Glutamatergic neuron (in vitro differentiated cells): ENCODE results near the gene ZAP70. TPM values are rescaled to one million over a fixed set of nuclear protein-coding genes. Genes with fewer than 3 reads are reported as not detected.

Experiments used
- DNase-seq: peaks from one replicate; pipeline ENCODE4 v3.0.0; 2022
- H3K27ac Mint-ChIP-seq: one replicate; pipeline ENCODE4 v1.8.0; 2020; ENCODE audit warnings: mild to moderate bottlenecking, mixed read lengths, inconsistent platforms; ENCODE audit not compliant: unreplicated experiment
- H3K27me3 Mint-ChIP-seq: one replicate; pipeline ENCODE4 v1.8.0; 2020; ENCODE audit warnings: mild to moderate bottlenecking, moderate library complexity, mixed read lengths, inconsistent platforms; ENCODE audit not compliant: unreplicated experiment
- H3K36me3 Mint-ChIP-seq: one replicate; pipeline ENCODE4 v1.8.0; 2020; ENCODE audit warnings: mild to moderate bottlenecking, mixed read lengths, inconsistent platforms; ENCODE audit not compliant: unreplicated experiment
- H3K4me1 Mint-ChIP-seq: one replicate; pipeline ENCODE4 v1.8.0; 2020; ENCODE audit warnings: mild to moderate bottlenecking, low read depth, mixed read lengths, inconsistent platforms; ENCODE audit not compliant: unreplicated experiment
- H3K4me3 Mint-ChIP-seq: one replicate; pipeline ENCODE4 v1.8.0; 2020; ENCODE audit warnings: mild to moderate bottlenecking, mixed read lengths, inconsistent platforms; ENCODE audit not compliant: unreplicated experiment
- H3K9me3 Mint-ChIP-seq: one replicate; pipeline ENCODE4 v1.8.0; 2020; ENCODE audit warnings: mild to moderate bottlenecking, moderate library complexity, mixed read lengths, inconsistent platforms; ENCODE audit not compliant: unreplicated experiment
- total RNA-seq: library from RNA; stranded (reverse); fragmentation: NEBNext Ultra II Directional; extraction: Animal tissue kit (Norgen Biotek cat#: 25700); gene quantifications from one replicate; pipeline ENCODE4 v1.2.1, GENCODE V29; 2021; ENCODE audit not compliant: unreplicated experiment
- TF ChIP-seq, protein P1 (sequence below): fragments of 200-600 bp; sonication (generic); IDR thresholded peaks from one replicate; pipeline ENCODE4 v1.5.0; 2021; ENCODE audit not compliant: partially characterized antibody, unreplicated experiment

The ZAP70 gene
- total RNA-seq, 1 donor from 2014 or later: 1.3 TPM

DNA sequence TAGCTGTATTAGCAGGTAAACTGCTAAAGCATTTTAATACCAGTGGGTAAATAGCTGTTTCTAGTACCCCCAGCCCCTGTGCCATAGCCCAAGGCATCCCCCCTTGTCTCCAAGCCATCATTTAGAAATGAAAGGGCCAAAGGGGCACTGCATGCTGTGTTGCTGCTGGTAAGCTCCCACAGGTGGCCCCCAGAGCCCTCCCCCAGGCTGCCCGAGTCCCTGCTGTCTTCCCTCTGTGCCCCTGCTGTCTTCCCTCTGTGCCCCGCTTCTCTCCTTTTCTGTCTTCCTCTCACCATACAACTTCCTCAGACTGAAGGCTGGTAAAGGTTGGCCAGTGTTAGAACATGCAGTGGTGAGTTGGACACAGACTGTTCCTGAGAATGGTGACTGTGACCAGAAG lies 42.1 kb downstream of the ZAP70 start:
- Mint-ChIP-seq H3K4me3 (no peak overlapping the region), H3K9me3 (no peaks in the 10 kb centered on the region), H3K27ac (no peak overlapping the region), H3K27me3 (peaks cover 6% of the 10 kb centered on the region), H3K36me3 (no peaks in the 10 kb centered on the region), H3K4me1 (peaks cover 3% of the 10 kb centered on the region)
- TF ChIP-seq, protein P1, sequence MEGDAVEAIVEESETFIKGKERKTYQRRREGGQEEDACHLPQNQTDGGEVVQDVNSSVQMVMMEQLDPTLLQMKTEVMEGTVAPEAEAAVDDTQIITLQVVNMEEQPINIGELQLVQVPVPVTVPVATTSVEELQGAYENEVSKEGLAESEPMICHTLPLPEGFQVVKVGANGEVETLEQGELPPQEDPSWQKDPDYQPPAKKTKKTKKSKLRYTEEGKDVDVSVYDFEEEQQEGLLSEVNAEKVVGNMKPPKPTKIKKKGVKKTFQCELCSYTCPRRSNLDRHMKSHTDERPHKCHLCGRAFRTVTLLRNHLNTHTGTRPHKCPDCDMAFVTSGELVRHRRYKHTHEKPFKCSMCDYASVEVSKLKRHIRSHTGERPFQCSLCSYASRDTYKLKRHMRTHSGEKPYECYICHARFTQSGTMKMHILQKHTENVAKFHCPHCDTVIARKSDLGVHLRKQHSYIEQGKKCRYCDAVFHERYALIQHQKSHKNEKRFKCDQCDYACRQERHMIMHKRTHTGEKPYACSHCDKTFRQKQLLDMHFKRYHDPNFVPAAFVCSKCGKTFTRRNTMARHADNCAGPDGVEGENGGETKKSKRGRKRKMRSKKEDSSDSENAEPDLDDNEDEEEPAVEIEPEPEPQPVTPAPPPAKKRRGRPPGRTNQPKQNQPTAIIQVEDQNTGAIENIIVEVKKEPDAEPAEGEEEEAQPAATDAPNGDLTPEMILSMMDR: no peak
- no peak for DNase-seq

DNA sequence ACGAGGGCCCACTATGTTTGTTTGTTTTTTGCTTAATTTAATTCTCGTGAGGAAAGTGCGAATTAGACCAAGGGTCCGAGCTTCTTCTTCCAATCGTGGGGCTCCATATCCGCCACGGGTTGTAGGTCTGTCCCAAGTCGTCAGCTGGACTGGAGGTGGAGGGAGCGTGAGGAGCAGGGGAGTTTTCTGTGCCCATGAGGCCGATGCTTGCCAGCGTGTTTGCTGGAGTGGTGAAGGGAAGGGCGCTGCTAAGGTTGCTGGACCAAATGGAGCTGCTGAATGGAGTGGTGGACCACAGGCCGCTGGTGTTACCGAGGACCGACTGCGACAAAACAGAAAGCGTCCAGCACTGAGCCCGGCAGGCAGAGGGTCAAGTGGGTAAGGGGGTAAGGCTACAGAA lies 43.7 kb downstream of the ZAP70 start:
- peaks cover under 1% of the 10 kb centered on the region for H3K9me3 Mint-ChIP-seq
- no peak overlapping the region for H3K4me3 Mint-ChIP-seq
- H3K27ac Mint-ChIP-seq: no peak overlapping the region
- no peak for DNase-seq
- peaks cover under 1% of the 10 kb centered on the region for H3K4me1 Mint-ChIP-seq
- H3K36me3 Mint-ChIP-seq: no peaks in the 10 kb centered on the region
- TF ChIP-seq, protein P1: no peak
- peaks cover 4% of the 10 kb centered on the region for H3K27me3 Mint-ChIP-seq

DNA sequence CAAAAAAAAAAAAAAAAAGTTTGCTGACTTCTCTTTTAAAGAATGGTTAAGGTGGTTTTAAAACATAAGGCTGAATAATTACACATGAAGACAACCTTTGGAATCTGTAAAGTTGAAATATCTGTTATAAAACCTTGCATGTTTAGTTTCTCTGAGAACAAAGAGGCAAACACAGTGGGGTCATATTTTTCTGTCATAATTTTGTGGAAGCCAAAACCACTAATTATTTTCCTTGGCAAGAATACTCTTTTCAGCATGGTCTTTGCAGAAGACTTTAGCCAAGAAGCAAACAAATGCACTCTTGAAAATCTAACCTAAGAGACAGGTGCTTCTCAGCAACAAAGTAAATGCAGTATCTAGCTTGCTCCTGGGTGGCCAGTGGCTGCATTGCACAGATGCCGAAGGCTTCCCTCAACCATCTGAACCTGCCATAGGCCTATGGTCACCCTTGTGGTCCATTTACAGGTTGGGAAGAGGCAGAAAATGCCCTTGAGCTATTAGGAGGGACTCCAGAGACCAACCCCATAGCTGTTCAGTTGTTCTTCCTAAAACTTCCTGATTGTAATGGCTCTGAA lies 44.8 kb downstream of the ZAP70 start:
- Mint-ChIP-seq H3K27me3 (peaks cover 4% of the 10 kb centered on the region), H3K9me3 (peaks cover 2% of the 10 kb centered on the region), H3K36me3 (no peaks in the 10 kb centered on the region), H3K27ac (no peak overlapping the region), H3K4me3 (no peak overlapping the region), H3K4me1 (no peaks in the 10 kb centered on the region)
- DNase-seq: no peak
- TF ChIP-seq, protein P1: no peak

DNA sequence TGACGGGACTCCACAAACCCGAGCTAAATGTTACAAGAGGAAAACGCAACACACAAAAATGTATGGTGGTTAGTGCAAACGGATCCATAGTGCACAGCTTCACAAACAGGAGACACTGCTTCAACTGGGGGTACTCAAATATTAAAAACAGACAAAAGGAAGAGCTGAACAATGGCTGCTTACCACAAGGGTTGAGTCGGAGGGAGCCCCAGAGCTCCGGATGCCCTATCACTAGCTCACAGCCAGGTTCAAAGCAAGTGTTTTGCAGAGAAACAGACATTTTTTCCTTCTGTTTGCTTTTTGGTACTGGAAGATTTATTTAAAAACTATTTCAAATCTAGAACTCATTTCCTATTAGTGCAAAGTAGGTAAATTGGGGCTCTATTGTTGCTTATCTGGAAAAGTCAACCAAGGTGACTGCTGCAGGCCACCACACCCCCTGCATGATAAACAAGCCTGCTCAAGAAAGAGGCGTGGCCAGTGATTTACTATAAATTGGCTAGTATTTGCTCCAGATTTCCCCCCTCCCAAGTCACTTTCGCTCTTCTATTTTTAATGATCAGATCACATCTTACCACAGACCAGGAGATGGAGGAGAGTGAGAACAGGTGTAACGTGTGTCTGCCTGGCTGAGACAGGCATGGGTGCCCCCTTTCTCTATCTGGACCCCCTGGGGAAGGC lies 46.5 kb downstream of the ZAP70 start:
- TF ChIP-seq, protein P1: no peak
- DNase-seq: no peak
- H3K36me3 Mint-ChIP-seq: peaks cover 3% of the 10 kb centered on the region
- H3K4me1 Mint-ChIP-seq: no peaks in the 10 kb centered on the region
- no peak overlapping the region for H3K27ac Mint-ChIP-seq
- H3K27me3 Mint-ChIP-seq: peaks cover 4% of the 10 kb centered on the region
- H3K9me3 Mint-ChIP-seq: peaks cover 4% of the 10 kb centered on the region
- H3K4me3 Mint-ChIP-seq: no peak overlapping the region

DNA sequence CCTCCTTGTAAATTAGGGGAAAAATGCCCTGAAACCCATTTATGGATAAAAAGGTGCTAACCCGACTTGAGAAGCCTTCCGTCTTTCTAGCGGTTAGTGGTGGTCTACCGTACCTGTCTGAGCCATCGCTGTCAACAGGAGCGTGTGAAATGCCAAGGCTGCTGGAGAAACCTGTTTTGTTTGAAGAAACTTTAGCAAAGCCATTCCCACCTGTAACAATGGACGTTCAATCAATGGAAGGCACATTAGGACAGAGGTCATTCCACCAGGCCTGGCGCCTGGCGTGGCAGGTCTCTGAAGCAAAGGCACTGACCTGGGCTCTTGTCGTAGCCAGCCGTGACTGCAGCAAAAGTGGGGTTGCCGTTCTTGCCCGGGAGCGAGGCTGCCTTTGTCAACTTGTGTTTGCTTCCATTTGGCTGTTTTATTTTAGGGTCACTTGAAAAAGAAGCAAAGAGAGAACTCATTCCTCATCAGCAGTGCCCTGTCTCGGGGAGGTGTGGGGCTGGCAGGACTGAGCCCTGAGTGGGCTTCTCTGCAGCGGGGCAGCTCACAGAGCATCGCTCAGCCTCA lies 47.2 kb downstream of the ZAP70 start:
- Mint-ChIP-seq H3K4me3 (no peak overlapping the region), H3K27me3 (peaks cover 4% of the 10 kb centered on the region), H3K9me3 (peaks cover 4% of the 10 kb centered on the region), H3K36me3 (peaks cover 8% of the 10 kb centered on the region), H3K4me1 (no peaks in the 10 kb centered on the region), H3K27ac (no peak overlapping the region)
- TF ChIP-seq, protein P1: no peak
- DNase-seq: no peak
